GM13976 (cell line): Measurements from ENCODE around the gene SPOCD1.

ENCODE experiments used
- DNase-seq: peaks from one replicate; pipeline ENCODE4 v3.0.0; 2012; ENCODE audit warnings: low spot score
- in situ Hi-C: fragments of 300-500 bp; cut with MboI; formaldehyde crosslinking; loops from one replicate; pipeline ENCODE4 v1.12.0; 2022; ENCODE audit warnings: low sequenced_read_pairs, mixed read lengths, inconsistent platforms; ENCODE audit not compliant: unreplicated experiment
- TF ChIP-seq, protein P1 (sequence below): IDR thresholded peaks from 2 replicates; pipeline ENCODE4 v1.5.1; 2012; ENCODE audit warnings: borderline replicate concordance, mild to moderate bottlenecking; ENCODE audit not compliant: insufficient read depth; ENCODE audit errors: extremely low read depth, missing control alignments, control extremely low read depth

SPOCD1 gene

DNA sequence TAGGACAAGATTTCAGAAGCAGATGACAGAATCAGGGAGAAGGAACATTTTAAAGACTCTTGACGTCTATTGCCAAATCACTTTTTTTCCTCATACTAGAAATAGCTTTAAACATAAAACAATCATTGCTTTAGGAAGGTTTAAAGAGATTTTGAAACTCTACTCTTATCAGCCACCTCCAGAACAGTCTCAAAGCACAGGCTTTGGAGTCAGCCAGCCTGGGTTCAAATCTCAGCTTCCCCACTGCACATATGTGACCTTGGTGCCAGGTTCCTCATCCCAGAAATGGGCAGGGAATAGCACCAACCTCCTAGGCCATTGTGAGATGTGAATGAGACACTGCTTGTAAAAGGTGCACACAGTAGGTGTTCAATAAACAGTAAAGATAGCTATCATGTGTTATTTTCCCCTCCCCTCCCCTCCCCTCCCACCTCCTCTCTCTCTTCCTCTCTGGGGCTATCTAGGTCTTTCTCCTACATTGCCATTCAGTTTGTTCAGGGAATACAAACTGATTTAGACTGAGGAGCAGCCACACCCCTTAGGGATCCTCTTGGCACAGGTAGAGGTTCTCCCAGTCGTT, 20.6 kb downstream of the SPOCD1 start:
- in situ Hi-C loops, result loop anchor here (10.0 kb wide), 1 partner anchor 130 kb away; no protein-coding TSS in a partner anchor
- DNase-seq, result no peak
- TF ChIP-seq, protein P1, sequence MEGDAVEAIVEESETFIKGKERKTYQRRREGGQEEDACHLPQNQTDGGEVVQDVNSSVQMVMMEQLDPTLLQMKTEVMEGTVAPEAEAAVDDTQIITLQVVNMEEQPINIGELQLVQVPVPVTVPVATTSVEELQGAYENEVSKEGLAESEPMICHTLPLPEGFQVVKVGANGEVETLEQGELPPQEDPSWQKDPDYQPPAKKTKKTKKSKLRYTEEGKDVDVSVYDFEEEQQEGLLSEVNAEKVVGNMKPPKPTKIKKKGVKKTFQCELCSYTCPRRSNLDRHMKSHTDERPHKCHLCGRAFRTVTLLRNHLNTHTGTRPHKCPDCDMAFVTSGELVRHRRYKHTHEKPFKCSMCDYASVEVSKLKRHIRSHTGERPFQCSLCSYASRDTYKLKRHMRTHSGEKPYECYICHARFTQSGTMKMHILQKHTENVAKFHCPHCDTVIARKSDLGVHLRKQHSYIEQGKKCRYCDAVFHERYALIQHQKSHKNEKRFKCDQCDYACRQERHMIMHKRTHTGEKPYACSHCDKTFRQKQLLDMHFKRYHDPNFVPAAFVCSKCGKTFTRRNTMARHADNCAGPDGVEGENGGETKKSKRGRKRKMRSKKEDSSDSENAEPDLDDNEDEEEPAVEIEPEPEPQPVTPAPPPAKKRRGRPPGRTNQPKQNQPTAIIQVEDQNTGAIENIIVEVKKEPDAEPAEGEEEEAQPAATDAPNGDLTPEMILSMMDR, result no peak

DNA sequence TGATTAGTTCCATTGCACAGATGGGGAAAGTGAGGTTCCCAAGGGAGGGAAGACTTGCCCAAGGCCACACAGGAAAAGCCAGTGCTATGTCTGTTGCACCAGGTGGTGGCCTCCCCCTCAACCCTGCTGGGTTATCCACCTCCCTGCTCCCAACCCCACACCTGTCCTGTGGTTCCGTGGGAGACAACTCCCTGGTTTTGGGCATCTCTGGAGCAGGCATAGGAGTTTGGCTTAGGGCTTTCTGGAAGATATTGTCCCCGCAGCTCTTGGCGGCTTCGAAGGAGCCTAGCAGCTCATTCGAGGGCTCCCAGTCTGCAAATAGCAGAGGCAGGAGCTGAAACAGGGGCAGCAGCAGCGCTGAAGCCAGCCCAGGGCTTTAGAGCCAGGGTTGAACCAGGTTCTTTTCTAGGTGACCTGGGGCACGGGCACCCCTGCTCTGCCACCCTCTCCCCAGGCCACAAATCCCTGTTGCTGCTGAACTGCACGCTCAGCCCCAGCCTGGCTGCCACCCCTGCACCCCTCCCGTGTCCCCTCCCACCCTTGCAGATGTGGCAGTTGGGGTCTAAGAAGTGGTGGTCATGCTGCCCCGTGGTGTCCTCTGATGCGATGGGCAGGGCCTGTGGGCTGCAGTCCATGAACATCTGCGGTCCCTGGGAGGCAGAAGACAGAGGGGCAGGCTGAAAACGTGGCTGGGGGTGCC, 22.1 kb downstream of the SPOCD1 start:
- no peak for DNase-seq
- in situ Hi-C loops, result loop anchor here (10.0 kb wide), 1 partner anchor 129 kb away; no protein-coding TSS in a partner anchor
- TF ChIP-seq, protein P1, result no peak

DNA sequence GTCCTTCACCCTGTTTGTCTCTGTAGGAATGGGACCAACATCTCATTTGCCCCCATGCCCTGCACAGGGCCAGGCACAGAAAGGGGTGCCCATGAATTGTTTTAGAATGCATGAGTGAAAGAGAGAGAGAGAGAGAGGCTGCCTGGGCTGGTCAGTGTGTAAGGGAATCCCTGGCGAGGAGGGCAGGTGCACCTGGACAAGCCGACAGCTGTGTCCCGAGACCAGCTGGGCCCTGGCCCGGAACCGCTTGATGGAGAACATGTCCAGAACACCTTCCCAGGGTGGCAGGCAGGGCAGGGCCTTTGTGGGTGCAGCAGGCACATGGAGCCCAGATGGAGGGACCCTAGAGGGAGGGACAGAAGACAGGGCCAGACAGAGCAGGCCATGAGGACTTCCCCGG, 22.7 kb downstream of the SPOCD1 start:
- TF ChIP-seq, protein P1, result no peak

DNA sequence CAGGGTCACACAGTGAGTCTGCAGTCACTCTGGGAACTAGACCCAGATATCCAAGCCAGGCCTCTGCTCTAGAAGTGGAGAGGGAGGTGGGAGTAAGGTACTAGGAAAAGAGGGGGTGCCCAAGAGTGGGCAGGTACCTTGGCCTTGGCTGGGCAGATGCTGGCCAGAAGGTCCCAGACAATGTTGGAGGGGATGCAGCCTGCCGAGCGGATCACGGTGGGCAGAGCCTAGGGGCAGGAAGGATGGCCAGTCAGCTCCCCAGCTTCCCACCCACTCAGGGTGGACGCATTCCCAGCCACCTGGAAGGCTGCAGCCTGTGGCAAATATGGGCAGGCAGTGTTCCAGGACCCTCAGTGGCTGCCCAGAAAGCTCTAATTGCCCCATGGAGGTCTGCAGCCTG, 23.3 kb downstream of the SPOCD1 start:
- in situ Hi-C loops, result loop anchor here (10.0 kb wide), 1 partner anchor 128 kb away; no protein-coding TSS in a partner anchor
- TF ChIP-seq, protein P1, result no peak
- DNase-seq, result no peak

More for the DNA sequence above, 22.7 kb downstream of the SPOCD1 start:
- DNase-seq, result no peak
- in situ Hi-C loops, result loop anchor here (10.0 kb wide), 1 partner anchor 128 kb away; no protein-coding TSS in a partner anchor

DNA sequence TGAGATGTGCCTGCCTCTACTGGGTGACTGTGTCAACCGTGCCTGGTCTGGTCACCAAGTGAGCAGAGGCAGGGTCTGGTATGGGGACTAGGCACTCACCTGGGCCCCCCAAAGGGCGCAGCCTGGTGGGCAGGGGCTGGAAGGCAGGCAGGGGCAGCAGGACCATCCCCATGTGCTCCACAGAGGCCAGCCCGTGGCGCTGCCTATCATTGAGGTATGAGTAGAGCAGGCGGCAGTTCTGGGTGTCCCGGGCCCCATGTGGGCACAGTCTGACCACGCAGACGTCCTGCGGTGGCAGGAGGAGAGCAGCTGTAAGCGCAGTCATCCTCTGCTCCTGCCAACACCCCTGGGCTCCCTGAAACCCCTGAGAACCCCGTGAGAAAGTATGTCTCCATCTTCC, 23.7 kb downstream of the SPOCD1 start:
- in situ Hi-C loops, result loop anchor here (10.0 kb wide), 1 partner anchor 127 kb away; no protein-coding TSS in a partner anchor
- no peak for DNase-seq
- TF ChIP-seq, protein P1, result no peak

DNA sequence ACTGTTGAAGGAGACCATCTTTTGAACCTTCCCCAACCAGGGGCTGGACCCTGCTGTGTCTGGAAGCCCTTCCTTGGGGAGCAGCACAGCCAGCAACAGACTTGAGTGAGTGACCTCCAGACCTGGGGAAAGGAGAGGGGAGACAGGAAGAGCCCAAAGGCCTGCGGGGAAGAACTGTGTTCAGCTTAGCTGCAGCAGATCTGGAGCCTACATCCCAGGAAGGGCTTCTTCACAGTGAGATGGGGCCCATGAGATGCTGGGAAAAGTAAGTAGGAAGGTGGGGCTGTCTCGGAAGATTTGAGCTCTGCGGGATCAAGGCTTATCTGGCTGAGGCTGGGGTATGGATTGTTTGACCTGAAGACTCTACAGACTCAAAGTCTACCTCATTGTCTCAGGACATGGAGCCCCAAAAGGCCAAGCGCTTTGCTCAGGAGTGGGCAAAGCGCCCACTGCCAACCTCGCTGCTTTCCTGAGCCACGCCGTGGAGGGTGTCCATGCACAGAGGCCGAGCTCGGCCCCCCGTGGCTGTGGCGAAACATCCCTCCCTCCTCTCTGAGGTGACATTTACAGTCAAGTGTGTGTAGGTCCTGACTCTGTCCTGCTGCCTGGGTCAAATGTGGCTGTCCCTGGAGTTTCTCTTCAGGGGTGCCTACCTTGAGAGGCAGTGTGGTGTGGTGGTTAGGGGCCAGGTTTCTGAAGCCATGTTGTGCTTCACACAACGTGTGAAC, 24.5 kb downstream of the SPOCD1 start:
- DNase-seq, result no peak
- in situ Hi-C loops, result loop anchor here (10.0 kb wide), 1 partner anchor 126 kb away; no protein-coding TSS in a partner anchor
- TF ChIP-seq, protein P1, result no peak
